GM18873 (cell line): ENCODE measurements around the gene RICTOR.

Experiments
- ATAC-seq: cut with Tn5 transposase; IDR thresholded peaks from one replicate; pipeline ENCODE4 v1.9.1; 2021; ENCODE audit warnings: mild to moderate bottlenecking, moderate library complexity, moderate number of reproducible peaks; ENCODE audit not compliant: unreplicated experiment, low FRiP score

RICTOR gene

GRCh38 chr5:39099831-39100230 lies 25.6 kb upstream of the RICTOR start:
- no peak for ATAC-seq

GRCh38 chr5:39093352-39093751 lies 19.2 kb upstream of the RICTOR start:
- ATAC-seq = no peak

GRCh38 chr5:39092581-39093351 lies 18.6 kb upstream of the RICTOR start:
- no peak for ATAC-seq

- ATAC-seq = no peak
Measured at GRCh38 chr5:39091940-39092580, 17.9 kb upstream of the RICTOR start.

GRCh38 chr5:39083968-39084367 lies 9.8 kb upstream of the RICTOR start:
- ATAC-seq = no peak

- no peak for ATAC-seq
Measured at GRCh38 chr5:39082995-39083394, 8.8 kb upstream of the RICTOR start.

- ATAC-seq = no peak
Measured at GRCh38 chr5:39080597-39081204, 6.5 kb upstream of the RICTOR start.

GRCh38 chr5:39080168-39080567 lies 6.0 kb upstream of the RICTOR start:
- ATAC-seq = no peak

GRCh38 chr5:39079147-39079546 lies 4.9 kb upstream of the RICTOR start:
- no peak for ATAC-seq

- ATAC-seq = peak; percentile 16
Measured at GRCh38 chr5:39076757-39077728, 2.8 kb upstream of the RICTOR start.

GRCh38 chr5:39076101-39076756 lies 2.0 kb upstream of the RICTOR start:
- ATAC-seq = no peak

- peak; percentile 14 for ATAC-seq
Measured at GRCh38 chr5:39073767-39074016, 507 bp downstream of the RICTOR start.

- peak; percentile 40 for ATAC-seq
Measured at GRCh38 chr5:39072925-39073766, 1.1 kb downstream of the RICTOR start.

GRCh38 chr5:39068099-39068498 lies 6.1 kb downstream of the RICTOR start:
- ATAC-seq = no peak

GRCh38 chr5:39064450-39064849 lies 9.7 kb downstream of the RICTOR start:
- ATAC-seq = no peak

- no peak for ATAC-seq
Measured at GRCh38 chr5:39063037-39063436, 11.2 kb downstream of the RICTOR start.

GRCh38 chr5:39062530-39062929 lies 11.7 kb downstream of the RICTOR start:
- ATAC-seq = no peak

- ATAC-seq = no peak
Measured at GRCh38 chr5:39062104-39062503, 12.1 kb downstream of the RICTOR start.

- no peak for ATAC-seq
Measured at GRCh38 chr5:39059064-39059463, 15.1 kb downstream of the RICTOR start.
